Subcutaneous abdominal adipose tissue (tissue), 5 donors: ENCODE results near the gene SLC9A1.
"Not testable (repeated sequence)": the region's sequence is repeated elsewhere in the genome, so short reads cannot be mapped to it uniquely, and the experiment has no call there.

Source experiments
- H3K27ac ChIP-seq: one replicate; pipeline ENCODE4 v1.7.0; 2013; ENCODE audit warnings: low read depth, mild to moderate bottlenecking, inconsistent platforms, low read length, moderate library complexity
- H3K27me3 ChIP-seq, 5 donors: one replicate each; pipeline ENCODE4 v1.7.0; 2013; ENCODE audit warnings: low read length in 5 of 5, inconsistent platforms in 1 of 5; ENCODE audit not compliant: control insufficient read depth in 5 of 5, insufficient read depth in 4 of 5
- H3K36me3 ChIP-seq, 5 donors: one replicate each; pipeline ENCODE4 v1.7.0; 2013; ENCODE audit warnings: low read length in 5 of 5; ENCODE audit not compliant: control insufficient read depth in 5 of 5, insufficient read depth in 5 of 5
- H3K4me1 ChIP-seq, 5 donors: one replicate each; pipeline ENCODE4 v1.7.0; 2013; ENCODE audit warnings: low read length in 5 of 5, mild to moderate bottlenecking in 3 of 5, moderate library complexity in 1 of 5; ENCODE audit not compliant: control insufficient read depth in 5 of 5, insufficient read depth in 5 of 5
- H3K4me3 ChIP-seq, 5 donors: one replicate each; pipeline ENCODE4 v1.7.0; 2013; ENCODE audit warnings: low read length in 5 of 5, low read depth in 1 of 5
- H3K9ac ChIP-seq, 5 donors: one replicate each; pipeline ENCODE4 v1.7.0; 2013; ENCODE audit warnings: low read length in 5 of 5, mild to moderate bottlenecking in 4 of 5, moderate library complexity in 3 of 5
- H3K9me3 ChIP-seq, 5 donors: one replicate each; pipeline ENCODE4 v1.7.0; 2013; ENCODE audit warnings: low read length in 5 of 5; ENCODE audit not compliant: control insufficient read depth in 5 of 5
- donor health status: healthy.
- donor health status: healthy.
- donor health status: healthy.
- donor health status: healthy.
- donor health status: healthy.

SLC9A1 gene

DNA sequence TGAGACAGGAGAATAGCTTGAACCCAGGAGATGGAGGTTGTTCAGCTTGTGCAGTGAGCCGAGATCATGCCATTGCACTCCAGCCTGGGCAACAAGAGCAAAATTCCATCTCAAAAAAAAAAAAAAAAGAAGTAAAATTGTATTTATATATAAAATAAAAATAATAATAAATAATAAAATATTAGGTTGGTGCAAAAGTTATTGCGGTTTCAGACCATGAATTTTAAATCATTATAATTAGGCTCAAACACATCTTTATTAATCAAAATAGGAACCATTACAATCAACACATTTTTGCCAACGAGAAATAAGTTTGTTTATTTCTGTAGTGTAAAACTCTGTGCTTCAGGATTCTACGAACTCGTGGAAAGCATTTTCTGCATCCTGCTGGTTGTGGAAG lies 18.1 kb upstream of the SLC9A1 start:
- not testable (repeated sequence) for H3K27me3 ChIP-seq, H3K36me3 ChIP-seq, H3K4me3 ChIP-seq, H3K4me1 ChIP-seq, H3K27ac ChIP-seq, H3K9ac ChIP-seq, H3K9me3 ChIP-seq

GRCh38 chr1:27166929-27167328 lies 12.0 kb upstream of the SLC9A1 start:
- Histone ChIP-seq H3K9ac (no peak overlapping the region), H3K27me3 (no peaks in the 10 kb centered on the region), H3K4me1 (no peaks in the 10 kb centered on the region), H3K4me3 (no peak overlapping the region), H3K9me3 (no peaks in the 10 kb centered on the region), H3K27ac (no peak overlapping the region), H3K36me3 (no peaks in the 10 kb centered on the region)

- Histone ChIP-seq H3K36me3 (no peaks in the 10 kb centered on the region), H3K27me3 (no peaks in the 10 kb centered on the region), H3K4me1 (peaks cover 0 to 3% (median 0%) of the 10 kb centered on the region in 5 donors), H3K9me3 (no peaks in the 10 kb centered on the region), H3K27ac (no peak overlapping the region), H3K9ac (no peak overlapping the region), H3K4me3 (no peak overlapping the region)
These were observed 11.5 kb upstream of the SLC9A1 start for GRCh38 chr1:27166351-27166802.

DNA sequence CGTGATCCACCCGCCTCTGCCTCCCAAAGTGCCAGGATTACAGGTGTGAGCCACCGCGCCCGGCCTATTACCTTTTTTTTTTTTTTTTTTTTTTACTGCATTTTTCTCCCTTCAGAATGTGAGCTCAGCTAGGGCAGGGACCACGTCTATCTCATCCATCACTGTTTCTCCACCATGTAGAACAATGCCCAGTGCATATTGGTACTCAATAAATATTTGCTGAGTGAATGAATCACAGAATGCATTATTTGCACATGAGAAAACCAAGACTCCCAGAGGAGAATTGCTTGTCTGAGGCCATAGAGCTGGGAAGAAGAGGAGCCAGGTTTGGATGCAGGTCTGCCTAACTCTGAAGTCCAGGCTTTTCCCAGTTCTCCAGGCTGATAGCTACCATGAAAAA lies 8.2 kb upstream of the SLC9A1 start:
- no peak overlapping the region for H3K9ac ChIP-seq
- H3K4me3 ChIP-seq = no peak overlapping the region
- H3K27me3 ChIP-seq = no peaks in the 10 kb centered on the region
- H3K27ac ChIP-seq = no peak overlapping the region
- H3K4me1 ChIP-seq = peaks cover 0 to 4% (median 0%) of the 10 kb centered on the region in 5 donors
- no peaks in the 10 kb centered on the region for H3K9me3 ChIP-seq
- H3K36me3 ChIP-seq = no peaks in the 10 kb centered on the region

- Histone ChIP-seq H3K36me3 (no peaks in the 10 kb centered on the region), H3K27ac (no peak overlapping the region), H3K4me3 (no peak overlapping the region), H3K9me3 (no peaks in the 10 kb centered on the region), H3K4me1 (peaks cover 0 to 4% (median 0%) of the 10 kb centered on the region in 5 donors), H3K9ac (no peak overlapping the region), H3K27me3 (no peaks in the 10 kb centered on the region)
These were observed 7.2 kb upstream of the SLC9A1 start for GRCh38 chr1:27162090-27162489.

DNA sequence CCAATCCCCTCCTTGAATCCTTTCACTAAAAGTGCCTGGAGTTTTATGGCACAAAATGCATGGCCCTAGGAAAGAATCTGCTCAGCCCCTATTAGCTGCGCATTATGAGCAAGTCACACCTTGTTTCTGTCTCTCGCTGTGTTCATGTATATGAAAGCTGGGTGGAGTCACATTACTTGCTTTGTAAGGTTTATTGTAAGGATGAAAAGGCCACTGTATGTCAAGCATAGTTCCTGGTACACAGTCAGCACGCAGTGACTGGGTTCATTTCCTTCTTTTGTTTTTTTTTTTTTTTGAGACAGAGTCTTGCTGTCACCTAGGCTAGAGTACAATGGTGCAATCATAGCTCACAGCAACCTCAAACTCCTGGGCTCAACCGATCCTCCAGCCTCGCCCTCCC lies 6.7 kb upstream of the SLC9A1 start:
- Histone ChIP-seq H3K9ac (no peak overlapping the region), H3K4me1 (peaks cover 0 to 4% (median 0%) of the 10 kb centered on the region in 5 donors), H3K4me3 (no peak overlapping the region), H3K27me3 (no peaks in the 10 kb centered on the region), H3K27ac (no peak overlapping the region), H3K9me3 (no peaks in the 10 kb centered on the region), H3K36me3 (no peaks in the 10 kb centered on the region)

GRCh38 chr1:27157194-27157593 lies 2.3 kb upstream of the SLC9A1 start:
- Histone ChIP-seq H3K4me3 (no peak overlapping the region), H3K9ac (no peak overlapping the region), H3K27me3 (peaks cover 0 to 3% (median 0%) of the 10 kb centered on the region in 5 donors), H3K9me3 (no peaks in the 10 kb centered on the region), H3K4me1 (peaks cover 23 to 34% (median 29%) of the 10 kb centered on the region in 5 donors), H3K36me3 (no peaks in the 10 kb centered on the region), H3K27ac (no peak overlapping the region)

- Histone ChIP-seq H3K4me3 (peak overlapping the region; percentile 65 to 89 (median 75)), H3K9ac (peak overlapping the region; percentile 57 to 92 (median 90)), H3K27ac (peak overlapping the region; percentile 82), H3K4me1 (peaks cover 25 to 42% (median 39%) of the 10 kb centered on the region in 5 donors), H3K9me3 (no peaks in the 10 kb centered on the region), H3K27me3 (peaks cover 0 to 3% (median 0%) of the 10 kb centered on the region in 5 donors), H3K36me3 (no peaks in the 10 kb centered on the region)
These were observed 395 bp downstream of the SLC9A1 start for GRCh38 chr1:27154469-27154990.

DNA sequence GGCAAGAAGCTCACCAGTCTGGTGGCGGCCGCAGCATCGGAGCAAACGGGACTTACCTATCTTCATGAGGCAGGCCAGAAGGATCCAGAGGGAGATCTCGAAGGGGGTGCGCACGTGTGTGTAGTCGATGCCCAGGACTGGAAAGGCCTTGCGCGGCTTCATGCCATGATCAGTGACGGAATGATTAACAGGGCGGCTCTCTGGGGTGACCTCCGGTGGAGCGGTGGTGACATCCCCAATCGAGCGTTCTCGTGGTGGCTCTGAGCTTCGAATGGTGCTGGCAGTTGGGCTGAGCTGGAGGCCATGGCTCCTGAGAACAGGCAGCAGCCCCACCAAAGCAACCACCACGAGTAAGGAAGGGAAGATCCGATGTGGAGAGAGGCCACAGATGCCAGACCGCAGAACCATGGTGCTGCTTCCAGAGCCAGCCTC lies 982 bp downstream of the SLC9A1 start:
- peak overlapping the region; percentile 57 to 92 (median 90) for H3K9ac ChIP-seq
- no peaks in the 10 kb centered on the region for H3K9me3 ChIP-seq
- H3K4me1 ChIP-seq = peaks cover 25 to 48% (median 44%) of the 10 kb centered on the region in 5 donors
- H3K4me3 ChIP-seq = peak overlapping the region; percentile 65 to 89 (median 75)
- no peaks in the 10 kb centered on the region for H3K36me3 ChIP-seq
- peak overlapping the region; percentile 82 for H3K27ac ChIP-seq
- H3K27me3 ChIP-seq = peaks cover 0 to 3% (median 0%) of the 10 kb centered on the region in 5 donors

- no peaks in the 10 kb centered on the region for H3K9me3 ChIP-seq
- H3K4me3 ChIP-seq = peak overlapping the region; percentile 22 to 89 (median 75)
- H3K36me3 ChIP-seq = no peaks in the 10 kb centered on the region
- peaks cover 25 to 50% (median 45%) of the 10 kb centered on the region in 5 donors for H3K4me1 ChIP-seq
- peaks cover 0 to 3% (median 0%) of the 10 kb centered on the region in 5 donors for H3K27me3 ChIP-seq
- peak overlapping the region; percentile 82 for H3K27ac ChIP-seq
- H3K9ac ChIP-seq = peak overlapping the region; percentile 30 to 92 (median 63)
These were observed 1.4 kb downstream of the SLC9A1 start for GRCh38 chr1:27153549-27153886.
